HUES64 (cell line): Measurements from ENCODE around the gene QSOX1.

ENCODE experiments used
- H3K27ac ChIP-seq: 2 replicates; pipeline ENCODE4 v1.7.0; 2013; ENCODE audit warnings: low read depth, low read length, inconsistent platforms
- H3K27me3 ChIP-seq: 2 replicates; pipeline ENCODE4 v1.6.1; 2013; ENCODE audit warnings: mild to moderate bottlenecking, low read length; ENCODE audit not compliant: insufficient read depth
- H3K36me3 ChIP-seq: 2 replicates; pipeline ENCODE4 v1.6.1; 2013; ENCODE audit warnings: mild to moderate bottlenecking, low read length; ENCODE audit not compliant: insufficient read depth
- H3K4me1 ChIP-seq: 2 replicates; pipeline ENCODE4 v1.6.1; 2013; ENCODE audit warnings: mild to moderate bottlenecking, low read length, moderate library complexity; ENCODE audit not compliant: insufficient read depth
- H3K4me3 ChIP-seq: 2 replicates; pipeline ENCODE4 v1.5.1; 2013; ENCODE audit warnings: mild to moderate bottlenecking, low read length, moderate library complexity
- H3K9ac ChIP-seq: 2 replicates; pipeline ENCODE4 v1.6.1; 2013; ENCODE audit warnings: mild to moderate bottlenecking, low read depth, low read length
- H3K9me3 ChIP-seq: 2 replicates; pipeline ENCODE4 v1.6.1; 2013; ENCODE audit warnings: low read depth, low read length; ENCODE audit not compliant: insufficient read depth
- WGBS: fragments of 150-250, 120-280 bp; methylation state at CpG from one replicate; pipeline ENCODE4 v1.1.7; 2013; ENCODE audit warnings: missing lambda C conversion rate; 5-methylcytosine and 5-hydroxymethylcytosine counted together

QSOX1 gene

GRCh38 chr1:180163041-180163440 lies 8.4 kb downstream of the QSOX1 start:
- H3K9me3 ChIP-seq: no peaks in the 10 kb centered on the region
- no peak overlapping the region for H3K9ac ChIP-seq
- H3K36me3 ChIP-seq: 0 out of 2 replicates have a peak, but pooled peaks cover 2% of the 10 kb centered on the region
- H3K4me3 ChIP-seq: no peak overlapping the region
- 84% methylated on average over 2 of the region's 2 CpGs for WGBS
- peaks cover 20% of the 10 kb centered on the region for H3K4me1 ChIP-seq
- H3K27ac ChIP-seq: no peak overlapping the region
- no peaks in the 10 kb centered on the region for H3K27me3 ChIP-seq

DNA sequence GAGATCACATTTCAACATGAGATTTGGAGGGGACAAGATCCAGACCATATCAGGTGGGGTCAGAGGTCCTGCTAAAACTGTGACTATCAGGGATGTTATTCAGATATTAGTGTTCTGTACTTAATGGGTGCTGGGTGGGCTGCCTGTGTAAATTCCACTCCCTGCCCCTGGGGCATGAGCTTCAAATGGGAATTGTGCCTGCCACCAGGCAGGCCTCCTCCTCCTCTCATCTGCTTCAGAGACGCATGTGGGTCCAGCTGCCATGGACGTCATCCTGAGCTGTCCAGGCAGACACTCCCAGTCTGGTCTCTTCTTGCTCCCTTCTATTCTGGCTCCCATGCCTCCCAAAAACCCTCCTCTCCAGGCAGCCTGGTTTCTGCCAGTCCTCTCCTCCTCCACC lies 10.4 kb downstream of the QSOX1 start:
- no peaks in the 10 kb centered on the region for H3K9me3 ChIP-seq
- 89% methylated on average over 2 of the region's 2 CpGs for WGBS
- H3K36me3 ChIP-seq: 0 out of 2 replicates have a peak, but pooled peaks cover 2% of the 10 kb centered on the region
- H3K4me3 ChIP-seq: no peak overlapping the region
- no peak overlapping the region for H3K9ac ChIP-seq
- no peak overlapping the region for H3K27ac ChIP-seq
- no peaks in the 10 kb centered on the region for H3K27me3 ChIP-seq
- H3K4me1 ChIP-seq: peaks cover 24% of the 10 kb centered on the region

DNA sequence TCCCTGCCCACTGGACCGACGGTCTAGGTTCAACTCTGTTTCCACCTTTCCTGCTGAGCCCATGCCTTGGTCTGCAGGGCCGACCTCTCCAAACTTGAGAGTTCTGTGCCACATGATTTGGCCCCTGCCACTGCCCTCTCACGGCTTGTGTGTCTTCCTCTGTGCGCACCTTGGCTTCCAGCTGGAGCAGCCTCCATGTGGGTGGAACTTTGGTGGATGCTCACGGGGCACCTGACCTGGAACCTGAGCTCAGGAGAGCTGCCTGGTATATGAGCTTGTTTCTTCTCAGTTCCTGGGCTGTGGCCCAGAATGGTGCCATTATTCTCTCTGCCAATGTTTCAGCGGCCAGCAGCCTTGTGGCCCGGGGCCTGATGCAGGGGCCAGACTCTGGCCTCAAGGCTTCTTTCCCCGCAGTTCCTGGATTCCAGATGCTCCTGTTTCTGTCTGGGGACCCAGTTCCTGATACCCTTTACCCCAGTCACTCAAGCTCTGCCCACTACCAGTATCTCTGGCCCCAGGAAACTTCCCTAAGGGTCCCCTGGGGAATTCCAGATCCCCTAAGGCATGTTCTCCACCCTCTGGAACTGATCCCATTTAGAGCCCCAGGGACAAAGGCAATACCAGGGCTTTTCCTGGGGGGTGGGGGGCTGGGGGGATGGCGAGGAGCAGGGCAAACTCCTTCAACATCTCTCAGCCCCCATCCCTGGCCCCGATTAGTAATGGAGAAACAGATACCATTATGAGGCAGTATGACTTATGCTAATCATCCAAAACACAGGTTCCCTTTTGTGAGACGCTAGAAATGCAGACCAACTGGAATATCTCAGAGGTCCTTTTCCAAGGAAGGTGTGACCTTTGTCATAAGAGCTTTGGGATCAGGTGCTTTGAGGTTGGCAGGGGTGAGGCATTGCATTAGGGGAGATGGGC lies 11.1 kb downstream of the QSOX1 start:
- WGBS: 92% methylated on average over 11 of the region's 12 CpGs
- no peak overlapping the region for H3K27ac ChIP-seq
- H3K36me3 ChIP-seq: 0 out of 2 replicates have a peak, but pooled peaks cover 2% of the 10 kb centered on the region

GRCh38 chr1:180166436-180166800 lies 11.7 kb downstream of the QSOX1 start:
- no peak overlapping the region for H3K27ac ChIP-seq
- H3K9me3 ChIP-seq: no peaks in the 10 kb centered on the region
- H3K9ac ChIP-seq: no peak overlapping the region
- H3K4me3 ChIP-seq: no peak overlapping the region
- H3K27me3 ChIP-seq: no peaks in the 10 kb centered on the region
- 0 out of 2 replicates have a peak, but pooled peaks cover 2% of the 10 kb centered on the region for H3K36me3 ChIP-seq
- peaks cover 17% of the 10 kb centered on the region for H3K4me1 ChIP-seq
- 94% methylated on average over 5 of the region's 5 CpGs for WGBS

More for the DNA sequence above, 11.1 kb downstream of the QSOX1 start:
- Histone ChIP-seq H3K9me3 (no peaks in the 10 kb centered on the region), H3K4me1 (peaks cover 17% of the 10 kb centered on the region), H3K27me3 (no peaks in the 10 kb centered on the region), H3K9ac (no peak overlapping the region), H3K4me3 (no peak overlapping the region)

DNA sequence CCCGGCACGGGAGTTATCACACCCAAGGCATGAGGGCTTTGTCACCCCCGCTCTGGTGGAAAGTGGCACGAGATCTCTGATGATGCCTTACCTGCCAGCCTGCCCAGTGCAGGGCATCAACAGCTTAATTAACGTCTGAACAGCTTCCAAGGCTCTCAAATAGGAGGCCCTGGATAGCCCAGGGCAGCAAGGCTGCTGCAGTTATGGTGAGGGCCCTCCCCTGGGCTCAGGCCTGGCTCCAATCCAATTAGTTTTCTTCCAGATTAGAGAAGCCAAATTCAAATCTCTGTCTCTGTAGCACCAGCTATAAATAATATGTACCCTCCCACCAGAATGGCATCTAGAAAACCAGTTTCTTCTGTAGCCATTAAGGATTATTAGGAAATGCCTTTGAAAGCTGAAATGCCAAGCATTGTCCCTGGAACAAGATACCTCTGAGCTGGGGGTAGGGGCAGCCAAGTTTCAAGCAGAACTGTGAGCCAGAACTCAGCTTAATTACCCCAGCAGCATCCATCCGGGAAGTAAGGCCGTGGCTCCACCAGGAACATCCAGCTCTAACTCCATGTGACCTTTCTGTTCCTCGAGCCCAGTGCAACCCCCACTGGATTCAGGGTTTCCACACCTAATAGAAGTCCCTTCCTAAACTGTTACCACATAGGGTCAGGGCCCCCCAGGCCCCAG lies 12.5 kb downstream of the QSOX1 start:
- Histone ChIP-seq H3K9me3 (no peaks in the 10 kb centered on the region), H3K27ac (peak overlapping the region; percentile 46; the same call in 1 of the 2 replicates), H3K4me1 (peaks cover 17% of the 10 kb centered on the region), H3K27me3 (no peaks in the 10 kb centered on the region), H3K36me3 (0 out of 2 replicates have a peak, but pooled peaks cover 2% of the 10 kb centered on the region), H3K9ac (no peak overlapping the region), H3K4me3 (no peak overlapping the region)
- 88% methylated on average over 8 of the region's 8 CpGs for WGBS

DNA sequence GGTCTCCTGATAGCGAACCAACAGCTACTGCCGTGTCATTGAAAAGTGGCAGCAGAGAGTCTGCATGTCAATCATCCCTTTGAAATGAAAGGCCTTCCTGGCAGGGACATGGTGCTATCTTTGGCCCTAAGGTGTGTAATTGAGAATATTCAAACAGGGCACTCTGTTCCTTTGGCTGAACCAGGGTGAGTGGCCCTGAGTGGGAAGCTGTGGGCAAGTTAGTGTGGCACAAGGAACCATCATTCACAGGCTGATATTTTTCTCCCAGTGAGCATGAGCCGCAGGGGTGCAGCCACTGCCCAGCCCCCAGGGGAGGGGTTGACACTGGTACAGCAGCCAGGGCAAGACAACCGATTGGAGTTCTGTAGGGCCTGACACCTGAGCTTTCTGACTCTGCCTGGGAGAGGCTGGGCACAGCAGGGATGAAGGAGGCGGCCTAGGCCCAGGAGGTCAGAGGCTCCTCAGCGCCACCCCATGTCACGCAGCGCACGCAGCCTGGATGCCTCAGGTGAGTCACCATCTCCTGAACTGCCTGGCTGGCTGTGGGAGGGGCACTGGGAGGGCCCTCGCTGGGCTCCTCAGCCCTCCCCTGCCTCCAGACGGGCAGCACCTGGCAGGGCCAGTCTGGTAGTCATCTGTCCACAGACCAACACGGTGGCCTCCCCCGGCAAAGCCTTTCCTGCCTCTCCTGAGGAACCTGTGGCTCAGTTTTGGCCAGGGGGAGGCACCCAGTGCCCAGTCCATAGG lies 13.2 kb downstream of the QSOX1 start:
- Histone ChIP-seq H3K9ac (no peak overlapping the region), H3K4me1 (peaks cover 17% of the 10 kb centered on the region), H3K27ac (peak overlapping the region; percentile 58), H3K36me3 (0 out of 2 replicates have a peak, but pooled peaks cover 2% of the 10 kb centered on the region), H3K4me3 (no peak overlapping the region), H3K27me3 (no peaks in the 10 kb centered on the region), H3K9me3 (no peaks in the 10 kb centered on the region)
- WGBS: 53% methylated on average over 13 of the region's 13 CpGs

GRCh38 chr1:180168786-180169639 lies 14.3 kb downstream of the QSOX1 start:
- H3K27ac ChIP-seq: no peak overlapping the region
- WGBS: 81% methylated on average over 12 of the region's 12 CpGs
- peaks cover 17% of the 10 kb centered on the region for H3K4me1 ChIP-seq
- H3K4me3 ChIP-seq: no peak overlapping the region
- no peaks in the 10 kb centered on the region for H3K9me3 ChIP-seq
- H3K36me3 ChIP-seq: 0 out of 2 replicates have a peak, but pooled peaks cover 2% of the 10 kb centered on the region
- no peak overlapping the region for H3K9ac ChIP-seq
- H3K27me3 ChIP-seq: no peaks in the 10 kb centered on the region

- 87% methylated on average over 13 of the region's 13 CpGs for WGBS
- Histone ChIP-seq H3K27me3 (no peaks in the 10 kb centered on the region), H3K9me3 (no peaks in the 10 kb centered on the region), H3K27ac (no peak overlapping the region), H3K36me3 (0 out of 2 replicates have a peak, but pooled peaks cover 2% of the 10 kb centered on the region), H3K4me3 (no peak overlapping the region), H3K9ac (no peak overlapping the region), H3K4me1 (peaks cover 17% of the 10 kb centered on the region)
Observed at GRCh38 chr1:180169640-180170195, 15.0 kb downstream of the QSOX1 start.

DNA sequence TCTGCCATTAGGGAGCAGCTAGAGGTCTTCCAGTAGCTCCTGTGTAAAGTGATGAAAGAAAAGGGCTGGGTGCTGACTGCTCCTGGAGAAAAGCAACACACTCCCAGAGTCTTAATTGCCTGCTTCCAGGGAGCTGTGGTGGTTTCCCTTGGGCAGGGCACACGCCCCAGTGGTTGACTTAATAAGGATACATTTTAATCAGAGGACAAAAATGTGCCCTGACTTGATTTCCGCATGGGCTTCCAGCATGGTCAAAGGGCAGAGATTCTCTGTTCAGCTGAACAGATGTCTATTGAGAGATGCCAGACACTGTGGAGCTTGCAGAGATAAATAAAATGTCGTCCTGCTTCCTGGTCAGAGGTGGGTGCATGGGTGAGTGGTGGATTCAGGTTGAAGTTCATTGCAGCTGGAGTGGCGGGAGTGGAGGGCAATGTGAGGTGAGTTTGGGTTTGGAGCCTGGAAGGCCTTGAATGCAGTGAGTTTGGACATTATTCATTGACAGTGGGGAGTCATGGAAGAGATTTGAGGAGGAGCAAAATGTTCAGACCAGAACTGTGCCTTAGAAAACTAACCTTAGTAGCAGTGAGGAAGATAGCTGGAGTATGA lies 16.0 kb downstream of the QSOX1 start:
- no peak overlapping the region for H3K27ac ChIP-seq
- peaks cover 17% of the 10 kb centered on the region for H3K4me1 ChIP-seq
- H3K9ac ChIP-seq: no peak overlapping the region
- H3K27me3 ChIP-seq: no peaks in the 10 kb centered on the region
- 69% methylated on average over 4 of the region's 4 CpGs for WGBS
- H3K9me3 ChIP-seq: no peaks in the 10 kb centered on the region
- 0 out of 2 replicates have a peak, but pooled peaks cover 2% of the 10 kb centered on the region for H3K36me3 ChIP-seq
- H3K4me3 ChIP-seq: no peak overlapping the region

- Histone ChIP-seq H3K27ac (no peak overlapping the region), H3K4me1 (peaks cover 17% of the 10 kb centered on the region), H3K27me3 (no peaks in the 10 kb centered on the region), H3K4me3 (no peak overlapping the region), H3K36me3 (0 out of 2 replicates have a peak, but pooled peaks cover 2% of the 10 kb centered on the region), H3K9ac (no peak overlapping the region), H3K9me3 (no peaks in the 10 kb centered on the region)
- 94% methylated on average over 8 of the region's 8 CpGs for WGBS
Observed at GRCh38 chr1:180171691-180172090, 17.0 kb downstream of the QSOX1 start.
